Measurements from ENCODE around the gene EPB41L1.

Gene EPB41L1

DNA sequence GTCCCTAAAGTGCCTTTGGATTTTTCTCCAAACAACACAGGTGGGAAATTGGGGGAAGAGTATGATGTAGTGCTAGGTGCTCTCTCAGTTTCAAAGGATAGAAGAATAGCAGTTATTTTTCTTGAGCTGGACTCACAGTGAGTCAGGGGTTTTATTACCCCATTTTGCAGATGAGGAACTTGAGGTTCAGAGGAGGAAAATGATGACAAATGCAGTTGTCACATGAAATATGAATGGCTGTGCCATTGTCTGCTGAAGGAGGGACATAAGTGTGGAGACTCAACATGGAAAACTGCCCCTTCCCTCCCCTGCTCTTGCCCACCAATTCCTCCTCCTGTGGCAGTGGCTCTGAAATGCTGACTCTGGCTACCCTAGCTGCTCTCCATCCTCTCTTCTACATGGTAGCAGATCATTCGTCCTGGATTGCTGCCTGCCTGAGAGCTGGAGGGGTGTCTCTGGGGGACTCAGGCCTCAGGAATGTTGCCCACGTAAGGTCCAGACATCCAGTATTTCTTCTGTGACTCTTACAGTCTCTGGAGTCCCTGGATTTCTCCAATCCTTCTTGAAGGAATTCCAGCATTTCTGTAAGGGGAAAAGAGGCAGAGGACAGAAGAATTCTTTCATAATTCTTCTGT lies 37.6 kb upstream of the EPB41L1 start:
- no peak overlapping the region for H3K4me3 ChIP-seq (replicated peaks; ENCODE audit: low read depth, low read length)
- DNase-seq (ENCODE audit: extremely low read depth, low read depth) = no peak
- TF ChIP-seq, protein P1, sequence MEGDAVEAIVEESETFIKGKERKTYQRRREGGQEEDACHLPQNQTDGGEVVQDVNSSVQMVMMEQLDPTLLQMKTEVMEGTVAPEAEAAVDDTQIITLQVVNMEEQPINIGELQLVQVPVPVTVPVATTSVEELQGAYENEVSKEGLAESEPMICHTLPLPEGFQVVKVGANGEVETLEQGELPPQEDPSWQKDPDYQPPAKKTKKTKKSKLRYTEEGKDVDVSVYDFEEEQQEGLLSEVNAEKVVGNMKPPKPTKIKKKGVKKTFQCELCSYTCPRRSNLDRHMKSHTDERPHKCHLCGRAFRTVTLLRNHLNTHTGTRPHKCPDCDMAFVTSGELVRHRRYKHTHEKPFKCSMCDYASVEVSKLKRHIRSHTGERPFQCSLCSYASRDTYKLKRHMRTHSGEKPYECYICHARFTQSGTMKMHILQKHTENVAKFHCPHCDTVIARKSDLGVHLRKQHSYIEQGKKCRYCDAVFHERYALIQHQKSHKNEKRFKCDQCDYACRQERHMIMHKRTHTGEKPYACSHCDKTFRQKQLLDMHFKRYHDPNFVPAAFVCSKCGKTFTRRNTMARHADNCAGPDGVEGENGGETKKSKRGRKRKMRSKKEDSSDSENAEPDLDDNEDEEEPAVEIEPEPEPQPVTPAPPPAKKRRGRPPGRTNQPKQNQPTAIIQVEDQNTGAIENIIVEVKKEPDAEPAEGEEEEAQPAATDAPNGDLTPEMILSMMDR (IDR thresholded peaks at IDR 0.05; ENCODE audit: low read depth, low read length, missing control alignments) = no peak

DNA sequence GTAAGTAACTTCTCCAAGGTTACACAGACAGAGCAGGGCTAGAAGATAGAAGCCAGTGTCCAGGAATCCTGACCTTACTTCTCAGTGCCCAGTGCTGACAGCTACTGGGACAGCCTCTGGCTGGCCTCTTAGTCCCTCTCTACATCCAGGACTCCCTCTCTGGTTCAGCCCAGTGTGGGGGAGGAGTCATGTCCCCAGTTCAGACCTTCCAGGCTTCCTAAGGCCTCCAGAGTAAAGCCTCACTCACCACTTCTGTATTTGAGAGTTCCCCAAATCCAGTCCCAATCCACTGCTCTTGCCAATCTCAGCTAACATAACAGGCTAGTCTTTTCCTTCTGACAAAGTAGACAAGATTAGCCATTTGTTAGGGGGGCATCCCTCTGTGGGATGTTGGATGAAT lies 36.9 kb upstream of the EPB41L1 start:
- TF ChIP-seq, protein P1 (IDR thresholded peaks at IDR 0.05; ENCODE audit: low read depth, low read length, missing control alignments) = no peak
- H3K4me3 ChIP-seq (replicated peaks; ENCODE audit: low read depth, low read length) = no peak overlapping the region
- no peak for DNase-seq (ENCODE audit: extremely low read depth, low read depth)

DNA sequence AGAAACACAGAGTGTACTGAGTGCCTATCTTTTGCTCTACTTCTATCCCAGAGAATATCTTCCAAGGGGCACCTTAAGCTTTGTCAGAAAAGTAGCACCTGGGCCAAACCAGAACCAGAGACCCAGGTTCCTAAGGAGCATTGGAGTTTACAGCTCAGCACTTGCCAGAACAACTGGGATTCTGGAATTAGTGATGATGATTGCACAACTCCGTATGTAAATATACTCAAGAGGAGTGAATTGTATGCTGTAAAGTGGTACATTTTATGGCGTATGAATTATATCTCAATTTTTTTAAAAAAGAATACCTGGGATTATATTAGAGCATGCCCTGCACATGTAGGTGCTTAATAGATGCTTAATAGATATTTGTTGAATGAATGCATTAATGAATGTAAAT lies 36.2 kb upstream of the EPB41L1 start:
- no peak overlapping the region for H3K4me3 ChIP-seq (replicated peaks; ENCODE audit: low read depth, low read length)
- TF ChIP-seq, protein P1 (IDR thresholded peaks at IDR 0.05; ENCODE audit: low read depth, low read length, missing control alignments) = no peak
- DNase-seq (ENCODE audit: extremely low read depth, low read depth) = no peak

DNA sequence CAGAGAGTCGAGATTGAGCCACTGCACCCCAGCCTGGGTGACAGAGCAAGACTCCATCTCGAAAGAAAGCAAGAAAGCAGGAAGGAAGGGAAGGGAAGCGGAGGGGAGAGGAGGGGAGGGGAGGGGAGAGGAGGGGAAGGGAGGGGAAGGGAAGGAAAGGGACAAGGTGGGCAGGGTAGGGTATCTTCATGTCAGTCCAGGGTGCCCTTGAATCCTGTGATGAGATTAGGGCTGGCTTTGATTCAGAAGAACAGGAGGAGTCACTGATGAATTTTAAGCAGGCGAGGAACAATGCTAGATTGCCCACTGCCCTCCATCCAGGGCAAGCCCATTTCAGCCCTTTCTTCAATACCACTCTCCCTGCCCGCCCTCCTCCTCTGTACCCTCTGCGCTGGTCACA lies 35.0 kb upstream of the EPB41L1 start:
- TF ChIP-seq, protein P1 (IDR thresholded peaks at IDR 0.05; ENCODE audit: low read depth, low read length, missing control alignments) = no peak
- no peak overlapping the region for H3K4me3 ChIP-seq (replicated peaks; ENCODE audit: low read depth, low read length)
- no peak for DNase-seq (ENCODE audit: extremely low read depth, low read depth)

DNA sequence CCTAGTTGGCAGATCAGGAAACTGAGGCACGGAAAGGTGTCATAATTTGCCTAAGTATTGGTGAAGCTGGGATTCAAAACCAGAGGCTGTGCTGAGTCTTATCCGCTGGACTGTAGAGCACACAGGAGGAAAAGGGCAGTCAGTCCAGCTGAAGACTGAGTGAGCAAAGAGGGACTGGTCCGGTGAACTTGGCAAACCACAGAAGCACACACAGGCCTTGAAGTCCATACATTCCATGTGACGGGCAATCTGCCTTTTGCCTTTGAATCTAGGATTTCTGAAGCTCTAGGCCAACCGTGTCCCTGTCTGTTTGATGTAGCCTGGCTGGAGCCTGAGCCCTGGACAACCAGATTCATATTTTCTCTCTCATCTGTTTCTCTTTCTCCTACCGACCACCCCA lies 34.3 kb upstream of the EPB41L1 start:
- DNase-seq (ENCODE audit: extremely low read depth, low read depth) = no peak
- TF ChIP-seq, protein P1 (IDR thresholded peaks at IDR 0.05; ENCODE audit: low read depth, low read length, missing control alignments) = no peak
- no peak overlapping the region for H3K4me3 ChIP-seq (replicated peaks; ENCODE audit: low read depth, low read length)

DNA sequence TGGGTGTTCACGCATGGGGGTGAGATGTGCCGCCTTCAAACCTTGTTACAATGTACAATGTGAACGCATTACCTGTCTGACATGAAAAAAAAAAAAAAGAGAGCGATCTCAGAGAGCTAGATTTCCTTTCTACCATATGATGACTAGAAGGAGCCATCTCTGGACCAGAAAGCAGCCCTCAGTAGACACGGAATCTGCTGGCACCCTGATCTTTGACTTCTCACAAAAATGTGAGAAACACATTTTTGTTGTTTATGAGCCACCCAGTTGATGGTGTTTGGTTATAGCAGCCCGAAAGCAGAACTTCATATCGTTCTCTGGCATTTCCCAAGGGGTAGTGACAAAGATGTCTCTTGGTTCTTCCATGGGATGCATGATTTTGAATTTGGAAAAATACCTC lies 33.5 kb upstream of the EPB41L1 start:
- no peak for DNase-seq (ENCODE audit: extremely low read depth, low read depth)

More for the DNA sequence above, 33.5 kb upstream of the EPB41L1 start:
- TF ChIP-seq, protein P1 (IDR thresholded peaks at IDR 0.05; ENCODE audit: low read depth, low read length, missing control alignments) = no peak
- no peak overlapping the region for H3K4me3 ChIP-seq (replicated peaks; ENCODE audit: low read depth, low read length)

Measured in HFF-Myc (cell line).